MG63 (cell line): Measurements from ENCODE around the gene HYAL2. TPM values are rescaled to one million over a fixed set of nuclear protein-coding genes. Genes with fewer than 3 reads are reported as not detected.

Experiments
- DNase-seq: peaks from one replicate; pipeline ENCODE4 v3.0.0-alpha.2; 2020
- H3K27me3 ChIP-seq: fragments of 250-450 bp; sonication (Bioruptor Pico); 2 replicates; pipeline ENCODE4 v1.5.1; 2020; ENCODE audit warnings: mild to moderate bottlenecking, moderate library complexity
- H3K36me3 ChIP-seq: fragments of 250-450 bp; sonication (Bioruptor Pico); 2 replicates; pipeline ENCODE4 v1.5.1; 2020; ENCODE audit warnings: mild to moderate bottlenecking, moderate library complexity
- H3K4me3 ChIP-seq: fragments of 250-450 bp; sonication (Bioruptor Pico); 2 replicates; pipeline ENCODE4 v1.5.1; 2020; ENCODE audit warnings: mild to moderate bottlenecking, moderate library complexity
- H3K9me3 ChIP-seq: fragments of 250-450 bp; sonication (Bioruptor Pico); 2 replicates; pipeline ENCODE4 v1.5.1; 2020; ENCODE audit warnings: mild to moderate bottlenecking, moderate library complexity
- total RNA-seq: library from RNA; depleted of rRNA; stranded (reverse); fragments of >200 nt; shearing (Covaris generic); gene quantifications from 2 replicates; pipeline ENCODE4 v1.2.3, GENCODE V29; 2014; ENCODE audit warnings: low replicate concordance

HYAL2 gene
- total RNA-seq, 1 experiment from 2014 or later: 30.7 TPM

DNA sequence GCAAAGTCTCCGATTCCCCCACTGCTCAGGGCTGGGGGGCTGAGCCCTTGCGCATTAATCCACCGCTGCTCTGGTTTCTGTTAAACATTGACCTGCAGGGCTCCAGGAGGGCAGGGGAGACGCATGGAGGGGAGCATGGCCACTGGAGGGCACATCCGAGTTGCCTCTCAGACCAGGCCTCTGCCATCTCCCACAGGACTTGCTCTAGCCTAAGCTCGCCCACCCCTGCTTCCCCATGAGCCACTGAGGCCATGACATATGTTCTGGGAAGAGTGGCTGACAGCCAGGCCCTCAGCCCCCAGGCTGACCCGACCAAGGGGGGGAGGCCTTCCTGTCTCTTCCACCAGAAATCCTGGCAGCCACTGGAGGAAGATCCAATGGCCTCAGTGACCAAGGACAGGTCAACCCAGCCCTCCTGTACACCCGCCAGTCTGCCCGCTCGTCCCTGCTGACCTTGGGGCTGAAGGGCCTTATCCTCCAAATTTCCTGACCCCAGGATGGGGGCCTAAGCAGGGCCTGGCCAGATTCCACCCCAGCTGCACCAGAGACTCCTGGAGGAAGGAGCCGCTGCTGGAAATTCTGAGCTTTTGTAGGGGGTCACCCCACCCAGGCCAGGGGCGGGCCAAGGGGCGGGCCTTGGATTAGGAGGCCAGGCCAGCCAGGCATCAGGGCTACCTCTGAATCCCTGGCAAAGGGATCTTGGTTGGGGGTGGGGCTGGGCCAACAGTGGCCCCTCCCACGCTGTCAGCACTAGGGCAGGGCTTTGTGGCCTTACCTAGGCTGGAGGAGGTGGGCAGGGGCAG, 19.3 kb downstream of the HYAL2 start, which contains the start of gene HYAL1:
TSS of gene HYAL1 (minus strand) at position 562 of the 803 bp plus-strand sequence. CDS start 618 bp downstream, outside the sequence.
- no peak within 1 kb of the TSS for H3K4me3 ChIP-seq
- no peaks in the 10 kb centered on the region for H3K9me3 ChIP-seq
- no peaks in the 10 kb centered on the region for H3K27me3 ChIP-seq
- DNase-seq: no peak
- no peaks in the 10 kb centered on the region for H3K36me3 ChIP-seq

GRCh38 chr3:50302095-50303012, 20.2 kb downstream of the HYAL2 start:
- Histone ChIP-seq H3K4me3 (no peak overlapping the region), H3K36me3 (no peaks in the 10 kb centered on the region), H3K27me3 (no peaks in the 10 kb centered on the region), H3K9me3 (no peaks in the 10 kb centered on the region)
- no peak for DNase-seq

GRCh38 chr3:50300681-50301254, 21.8 kb downstream of the HYAL2 start:
- no peaks in the 10 kb centered on the region for H3K36me3 ChIP-seq
- DNase-seq: no peak
- no peaks in the 10 kb centered on the region for H3K27me3 ChIP-seq
- H3K4me3 ChIP-seq: no peak overlapping the region
- no peaks in the 10 kb centered on the region for H3K9me3 ChIP-seq

DNA sequence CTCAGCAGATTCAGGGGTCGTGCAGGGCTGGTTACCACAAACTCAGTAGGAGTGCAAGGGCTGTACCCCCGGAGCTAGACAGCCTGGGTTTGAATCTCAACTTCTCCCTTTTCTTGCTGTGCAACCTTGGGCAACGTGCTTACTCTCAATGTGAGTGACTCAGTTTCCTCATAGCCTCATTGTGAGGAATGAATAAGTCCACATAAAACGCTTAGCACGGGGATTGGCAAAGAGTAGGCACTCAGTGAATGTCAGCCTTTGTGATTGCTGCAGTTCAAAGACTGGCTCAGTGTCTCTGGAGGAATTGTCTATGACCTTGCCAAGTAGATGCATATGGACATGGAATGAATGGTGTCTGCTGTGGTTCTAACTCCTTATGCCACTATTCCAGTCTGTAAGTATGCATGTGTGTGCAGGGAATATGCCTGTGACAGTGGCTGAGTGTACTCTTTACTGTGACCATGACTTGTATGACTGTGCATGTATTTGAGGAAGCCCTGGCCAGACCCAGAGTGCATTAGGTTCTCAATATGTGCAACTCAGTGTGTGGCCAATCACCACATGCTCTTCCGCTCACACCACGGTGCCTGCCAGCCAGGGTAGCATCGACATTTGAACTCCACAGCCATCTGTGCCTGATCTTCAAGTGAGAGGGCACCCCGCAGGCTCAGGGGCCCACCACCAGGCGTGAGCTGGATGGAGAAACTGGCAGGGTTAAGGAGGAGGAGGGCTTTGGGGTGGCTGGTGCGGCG, 22.4 kb downstream of the HYAL2 start:
- Histone ChIP-seq H3K27me3 (no peaks in the 10 kb centered on the region), H3K36me3 (no peaks in the 10 kb centered on the region), H3K4me3 (peak overlapping the region; percentile 65), H3K9me3 (no peaks in the 10 kb centered on the region)
- no peak for DNase-seq

GRCh38 chr3:50299638-50299928, 23.0 kb downstream of the HYAL2 start:
- Histone ChIP-seq H3K9me3 (no peaks in the 10 kb centered on the region), H3K4me3 (peak overlapping the region; percentile 65), H3K36me3 (no peaks in the 10 kb centered on the region), H3K27me3 (no peaks in the 10 kb centered on the region)
- no peak for DNase-seq

DNA sequence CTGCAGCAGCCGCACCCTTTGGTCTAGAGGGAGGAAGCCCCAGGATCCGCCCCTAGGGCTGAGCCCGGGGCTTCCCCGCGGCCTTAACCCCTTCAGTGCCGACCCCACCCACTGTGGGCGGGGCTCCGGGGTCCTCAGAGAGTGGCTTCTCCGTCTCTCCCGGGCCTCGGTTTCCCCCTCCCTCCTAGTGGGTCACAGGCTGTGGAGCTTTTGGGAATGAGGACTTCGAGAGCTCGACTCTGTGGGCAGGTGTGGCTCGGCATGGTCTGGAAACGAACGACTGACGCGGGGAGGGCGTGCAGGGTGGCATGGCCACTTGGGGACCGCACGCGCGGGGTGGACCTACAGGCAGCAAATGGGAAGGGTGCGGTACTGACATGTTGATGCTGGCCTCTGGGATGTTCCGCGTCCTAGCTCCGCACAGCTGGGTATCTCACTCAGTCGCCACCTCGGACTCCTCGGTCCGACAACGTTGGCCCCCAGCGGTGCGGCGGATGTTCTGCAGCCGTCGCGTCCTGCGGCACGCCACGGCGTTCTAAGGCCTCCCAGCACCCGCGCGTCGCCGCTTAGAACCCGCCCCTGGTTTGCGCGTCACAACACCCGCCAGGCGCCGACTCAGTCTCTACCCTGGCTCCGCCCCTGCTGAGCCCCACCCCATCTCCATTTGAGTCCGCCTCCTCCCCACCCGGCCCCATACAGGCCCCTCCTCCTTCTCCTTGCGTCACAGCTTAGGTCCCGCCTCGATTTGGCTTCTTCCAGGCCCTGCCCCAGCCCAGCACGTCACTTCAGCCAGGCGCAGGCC, 23.5 kb downstream of the HYAL2 start, which contains the start of the genes HYAL3 and NAA80:
TSS of gene HYAL3 (minus strand) at position 570 of the 802 bp plus-strand sequence. CDS start 3,803 bp downstream, outside the sequence.
TSS of gene NAA80 (minus strand) at position 570 of the 802 bp plus-strand sequence. CDS start 1,942 bp downstream, outside the sequence.
- DNase-seq: peak; percentile 96
- no peaks in the 10 kb centered on the region for H3K9me3 ChIP-seq
- H3K36me3 ChIP-seq: no peaks in the 10 kb centered on the region
- no peaks in the 10 kb centered on the region for H3K27me3 ChIP-seq
- peak within 1 kb of the TSS; percentile 65 for H3K4me3 ChIP-seq

DNA sequence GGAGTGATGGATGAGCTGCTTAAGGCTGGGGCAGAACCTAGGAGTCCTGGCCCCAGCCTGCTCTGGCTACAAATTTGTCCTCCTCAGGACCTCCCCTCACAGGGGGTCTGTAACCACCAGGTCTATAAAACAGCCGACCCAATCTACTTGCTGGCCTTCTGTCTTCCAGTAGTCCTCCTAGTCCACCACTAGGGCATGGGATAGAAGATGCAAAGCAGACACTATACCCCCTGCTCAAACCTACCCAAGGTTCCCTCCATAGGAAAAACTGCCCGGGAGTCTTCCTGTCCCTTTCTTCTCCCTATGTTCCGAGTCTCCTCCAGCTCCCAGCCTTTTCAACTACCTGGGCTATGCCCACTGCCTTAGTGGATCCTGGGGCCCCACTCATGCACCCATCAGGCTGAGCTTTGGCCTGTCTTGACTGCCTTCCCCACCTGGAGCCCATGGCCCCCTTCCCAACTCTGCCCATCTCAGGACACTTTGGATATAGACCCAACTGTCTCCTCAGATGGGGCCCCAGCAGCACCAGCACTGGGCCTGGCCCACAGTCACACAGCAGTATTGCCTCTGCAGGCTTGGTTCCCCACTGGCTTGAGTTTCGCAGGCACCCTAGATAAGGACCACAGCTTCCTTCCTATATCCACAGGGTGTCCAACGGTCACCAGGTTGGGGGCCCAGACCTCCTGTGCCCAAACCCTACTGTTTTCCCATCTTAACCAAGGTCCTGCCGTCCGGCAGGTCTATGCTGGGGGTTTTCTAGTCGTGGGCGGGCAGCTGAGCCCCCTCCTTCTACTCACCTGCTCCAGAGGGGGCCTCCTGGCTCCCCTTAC, 24.4 kb downstream of the HYAL2 start:
- Histone ChIP-seq H3K27me3 (no peaks in the 10 kb centered on the region), H3K9me3 (no peaks in the 10 kb centered on the region), H3K4me3 (peak overlapping the region; percentile 65), H3K36me3 (no peaks in the 10 kb centered on the region)
- no peak for DNase-seq

DNA sequence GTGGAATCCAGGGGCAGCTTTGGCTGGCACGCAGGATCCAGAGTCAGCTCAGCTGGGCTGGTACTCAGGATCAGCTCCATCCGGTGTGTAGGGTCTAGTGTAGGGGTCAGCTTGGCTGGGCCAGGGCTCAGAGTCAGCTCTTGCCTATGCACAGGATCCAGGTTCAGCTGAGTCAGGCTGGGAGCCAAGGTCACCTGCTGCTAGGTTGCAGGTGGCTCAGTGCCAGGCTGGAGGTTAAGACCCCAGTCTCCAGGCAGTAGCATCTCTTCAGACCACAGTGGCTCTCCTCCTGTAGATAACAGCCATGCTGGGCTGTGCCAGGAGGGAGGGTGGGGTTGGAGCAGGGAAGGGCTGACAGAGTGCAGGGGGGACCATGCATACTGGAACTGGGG, 25.2 kb downstream of the HYAL2 start:
- H3K27me3 ChIP-seq: no peaks in the 10 kb centered on the region
- H3K9me3 ChIP-seq: no peaks in the 10 kb centered on the region
- H3K36me3 ChIP-seq: no peaks in the 10 kb centered on the region
- DNase-seq: no peak
- no peak overlapping the region for H3K4me3 ChIP-seq

GRCh38 chr3:50296721-50297383, 25.7 kb downstream of the HYAL2 start:
- Histone ChIP-seq H3K4me3 (no peak overlapping the region), H3K9me3 (no peaks in the 10 kb centered on the region), H3K36me3 (no peaks in the 10 kb centered on the region), H3K27me3 (no peaks in the 10 kb centered on the region)
- no peak for DNase-seq

- DNase-seq: no peak
- Histone ChIP-seq H3K36me3 (no peaks in the 10 kb centered on the region), H3K4me3 (no peak overlapping the region), H3K27me3 (no peaks in the 10 kb centered on the region), H3K9me3 (no peaks in the 10 kb centered on the region)
Observed at GRCh38 chr3:50295553-50296431, 26.8 kb downstream of the HYAL2 start.

DNA sequence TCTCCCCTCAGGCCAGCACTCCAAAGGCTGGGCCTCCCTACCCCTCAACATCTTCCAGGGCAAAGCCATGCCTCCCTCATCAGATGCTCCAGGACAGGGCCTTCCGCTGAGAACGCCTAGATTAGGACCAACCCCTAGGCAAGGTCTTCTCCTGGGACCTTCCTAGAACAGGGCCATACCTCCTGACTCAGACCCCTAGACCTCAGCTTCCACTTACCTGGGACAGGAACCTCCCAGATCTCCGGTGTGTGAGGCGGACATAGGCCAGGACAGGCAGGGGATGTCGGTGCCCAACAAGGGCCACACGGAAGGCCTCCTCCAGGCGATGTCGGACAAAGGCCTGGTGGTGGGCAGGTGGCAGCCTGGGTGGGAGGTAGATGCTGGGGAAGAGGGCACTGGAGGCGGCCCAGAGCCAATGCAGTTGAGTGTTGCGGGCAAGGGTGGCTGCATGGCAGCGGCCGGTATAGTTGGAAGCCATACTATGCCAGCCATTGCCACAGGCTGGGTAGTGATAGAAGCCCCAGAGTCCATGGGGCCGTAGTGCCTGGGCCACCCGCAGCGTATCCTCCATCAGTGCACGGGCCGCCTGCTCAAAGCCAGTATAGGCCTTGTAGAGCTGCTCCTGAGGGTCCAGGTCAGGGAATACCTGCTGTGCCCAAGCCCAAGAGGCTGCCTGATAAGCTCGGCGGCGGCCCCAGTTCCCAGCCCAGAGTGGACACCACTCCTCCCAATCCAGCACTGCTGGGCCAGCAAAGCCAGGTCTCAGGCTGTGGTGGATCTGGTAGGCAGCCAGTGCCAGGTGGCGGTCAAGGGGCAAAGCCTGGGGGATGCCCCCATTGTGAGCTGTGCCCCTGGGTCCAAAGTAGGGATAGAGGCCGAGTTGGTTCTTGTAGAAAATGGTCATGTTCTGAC, 27.8 kb downstream of the HYAL2 start:
- H3K4me3 ChIP-seq: no peak overlapping the region
- DNase-seq: no peak
- no peaks in the 10 kb centered on the region for H3K9me3 ChIP-seq

DNA sequence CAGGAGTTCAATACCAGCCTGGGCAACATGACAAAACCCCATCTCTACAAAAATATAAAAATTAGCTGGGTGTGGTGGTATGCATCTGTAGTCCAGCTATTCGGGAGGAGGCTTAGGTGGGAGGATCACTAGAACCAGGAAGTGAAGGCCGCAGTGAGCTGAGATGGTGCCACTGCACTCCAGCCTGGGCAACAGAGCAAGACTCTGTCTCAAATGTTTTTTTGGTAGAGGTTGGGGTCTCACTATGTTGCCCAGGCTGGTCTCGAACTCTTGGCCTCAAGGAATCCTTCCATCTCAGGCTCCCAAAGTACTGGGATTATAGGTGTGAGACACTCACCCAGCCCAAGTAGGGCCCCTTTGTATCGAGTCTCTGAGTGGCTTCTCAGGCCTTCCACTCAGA, 28.5 kb downstream of the HYAL2 start:
- Histone ChIP-seq H3K9me3 (no peaks in the 10 kb centered on the region), H3K27me3 (no peaks in the 10 kb centered on the region), H3K4me3 (no peak overlapping the region), H3K36me3 (peaks cover 10% of the 10 kb centered on the region)
- no peak for DNase-seq

More for the DNA sequence above, 27.8 kb downstream of the HYAL2 start:
- H3K36me3 ChIP-seq: peaks cover 8% of the 10 kb centered on the region
- H3K27me3 ChIP-seq: no peaks in the 10 kb centered on the region
